Measurements from ENCODE around the gene PRKAR2A. TPM values are rescaled to one million over a fixed set of nuclear protein-coding genes. Genes with fewer than 3 reads are reported as not detected.
A peak's percentile ranks its signal among the peaks of the same experiment; 100 is the strongest.

PRKAR2A gene
- polyA plus RNA-seq (2011; rRNA removed) (9.0 and 15.3 TPM in 2 replicates), polyA minus RNA-seq (2011; rRNA and poly(A)+ RNA removed) (32.9 and 48.6 TPM in 2 replicates)

- H3K4me3 ChIP-seq (ENCODE audit: low read depth, low read length): peak within 1 kb of the TSS; percentile 89
- no peak for TF ChIP-seq CTCF (IDR thresholded peaks at IDR 0.05; ENCODE audit: insufficient read depth, low read depth, low read length)
- no peaks in the 10 kb centered on the region for H3K27me3 ChIP-seq (ENCODE audit: control insufficient read depth, insufficient read depth, low read length)
- no peaks in the 10 kb centered on the region for H3K36me3 ChIP-seq (ENCODE audit: control insufficient read depth, insufficient read depth, low read length)
- no peak for DNase-seq (ENCODE audit: low read depth)
- POLR2A ChIA-PET: interaction anchor here (0.6 kb wide), 1 partner anchor 10 kb away, joined by 17 read pairs; no protein-coding TSS in a partner anchor
- CTCF ChIA-PET: interaction anchor here (0.7 to 1.0 kb wide), 3 partner anchors 12 to 87 kb away, joined by 3 to 6 read pairs (median 3); no protein-coding TSS in a partner anchor
Observed at GRCh38 chr3:48847504-48848423, at the start of gene PRKAR2A. TSS of gene PRKAR2A (minus strand) at chr3:48847874. CDS start at chr3:48847596, 278 bp downstream.

- ChIA-PET CTCF (no interaction called here), POLR2A (interaction anchor here (0.5 kb wide), 1 partner anchor 84 kb away, joined by 4 read pairs; no protein-coding TSS in a partner anchor)
- Histone ChIP-seq H3K36me3 (ENCODE audit: control insufficient read depth, insufficient read depth, low read length) (no peaks in the 10 kb centered on the region), H3K27me3 (ENCODE audit: control insufficient read depth, insufficient read depth, low read length) (no peaks in the 10 kb centered on the region), H3K4me3 (ENCODE audit: low read depth, low read length) (no peak overlapping the region)
- TF ChIP-seq CTCF (IDR thresholded peaks at IDR 0.05; ENCODE audit: insufficient read depth, low read depth, low read length): no peak
- no peak for DNase-seq (ENCODE audit: low read depth)
Observed at GRCh38 chr3:48896936-48897335, 49.3 kb upstream of the PRKAR2A start.

- TF ChIP-seq CTCF (IDR thresholded peaks at IDR 0.05; ENCODE audit: insufficient read depth, low read depth, low read length): no peak
- Histone ChIP-seq H3K36me3 (ENCODE audit: control insufficient read depth, insufficient read depth, low read length) (no peaks in the 10 kb centered on the region), H3K4me3 (ENCODE audit: low read depth, low read length) (no peak overlapping the region), H3K27me3 (ENCODE audit: control insufficient read depth, insufficient read depth, low read length) (no peaks in the 10 kb centered on the region)
- DNase-seq (ENCODE audit: low read depth): no peak
- ChIA-PET POLR2A (no interaction called here), CTCF (no interaction called here)
Observed at GRCh38 chr3:48894516-48894915, 46.8 kb upstream of the PRKAR2A start.

GRCh38 chr3:48891606-48892005 lies 43.9 kb upstream of the PRKAR2A start:
- CTCF ChIA-PET: no interaction called here

More at GRCh38 chr3:48891606-48892005, 43.9 kb upstream of the PRKAR2A start:
- POLR2A ChIA-PET: no interaction called here
- H3K36me3 ChIP-seq (ENCODE audit: control insufficient read depth, insufficient read depth, low read length): no peaks in the 10 kb centered on the region
- no peak for DNase-seq (ENCODE audit: low read depth)
- no peaks in the 10 kb centered on the region for H3K27me3 ChIP-seq (ENCODE audit: control insufficient read depth, insufficient read depth, low read length)
- TF ChIP-seq CTCF (IDR thresholded peaks at IDR 0.05; ENCODE audit: insufficient read depth, low read depth, low read length): no peak
- no peak overlapping the region for H3K4me3 ChIP-seq (ENCODE audit: low read depth, low read length)

All from BJ (cell line).